ENCODE measurements around the gene MGA. TPM values are rescaled to one million over a fixed set of nuclear protein-coding genes. Genes with fewer than 3 reads are reported as not detected.

MGA gene
- total RNA-seq, 2 experiments from 2014 or later = 36.1 to 37.1 TPM

DNA sequence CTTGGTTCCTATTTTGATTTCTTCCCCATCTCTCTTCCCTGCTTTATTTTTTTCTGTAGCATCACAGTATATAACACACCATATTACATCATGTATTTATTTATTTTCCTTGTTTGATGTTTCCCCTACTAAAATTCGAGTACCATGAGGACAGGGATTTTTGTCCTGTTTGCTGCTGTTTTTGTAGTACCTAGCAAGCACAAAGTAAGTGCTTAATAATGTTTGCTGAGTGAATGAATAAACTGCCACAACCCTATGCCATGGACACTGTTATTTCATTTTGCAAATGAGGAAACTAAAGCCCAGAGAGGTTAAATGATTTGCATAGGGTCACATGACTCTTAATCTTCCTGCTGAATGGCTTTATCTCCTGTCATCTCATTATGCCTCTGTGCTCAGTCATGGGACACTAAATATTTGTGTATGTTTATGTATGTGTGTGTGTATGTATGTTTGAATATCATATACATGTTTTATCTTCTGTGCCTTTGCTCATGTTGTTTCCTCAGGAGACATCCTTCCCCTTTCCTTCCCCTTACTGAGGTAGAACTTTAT lies 26.1 kb upstream of the MGA start:
- CTCF ChIA-PET = interaction anchor here (0.6 kb wide), 1 partner anchor 13 kb away, joined by 3 read pairs; no protein-coding TSS in a partner anchor
- no peaks in the 10 kb centered on the region for H3K4me1 Mint-ChIP-seq (ENCODE audit: low read depth)
- no peaks in the 10 kb centered on the region for H3K9me3 Mint-ChIP-seq (ENCODE audit: insufficient read depth)
- no peak overlapping the region for H3K27ac Mint-ChIP-seq
- no peaks in the 10 kb centered on the region for H3K36me3 Mint-ChIP-seq (ENCODE audit: low read depth)
- ATAC-seq = no peak
- DNase-seq = no peak
- H3K4me3 Mint-ChIP-seq = no peak overlapping the region
- POLR2A ChIA-PET = no interaction called here
- no peaks in the 10 kb centered on the region for H3K27me3 Mint-ChIP-seq (ENCODE audit: low read depth)

DNA sequence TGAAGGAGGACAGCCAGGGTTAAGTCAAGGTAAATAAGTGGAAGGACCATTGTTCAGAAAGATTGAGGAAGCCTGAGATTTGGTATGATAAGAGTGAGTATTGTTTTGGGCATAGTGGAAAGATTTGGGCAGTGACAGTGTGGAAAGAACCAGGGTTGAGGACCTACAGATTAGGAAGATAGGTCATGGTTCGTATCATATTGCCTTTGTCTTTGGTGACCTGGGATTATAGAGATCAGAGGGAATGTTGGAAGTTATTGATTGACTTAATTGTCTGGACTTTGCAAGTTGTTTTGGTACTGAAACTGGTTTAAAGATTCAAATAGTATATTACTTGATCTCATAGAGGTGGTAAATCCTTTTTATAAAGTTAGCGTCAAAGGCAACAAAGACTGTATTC lies 23.1 kb upstream of the MGA start:
- no peak for ATAC-seq
- Mint-ChIP-seq H3K9me3 (ENCODE audit: insufficient read depth) (no peaks in the 10 kb centered on the region), H3K27ac (no peak overlapping the region), H3K4me3 (no peak overlapping the region), H3K36me3 (ENCODE audit: low read depth) (no peaks in the 10 kb centered on the region), H3K4me1 (ENCODE audit: low read depth) (no peaks in the 10 kb centered on the region), H3K27me3 (ENCODE audit: low read depth) (no peaks in the 10 kb centered on the region)
- DNase-seq = no peak
- POLR2A ChIA-PET = no interaction called here
- CTCF ChIA-PET = no interaction called here

DNA sequence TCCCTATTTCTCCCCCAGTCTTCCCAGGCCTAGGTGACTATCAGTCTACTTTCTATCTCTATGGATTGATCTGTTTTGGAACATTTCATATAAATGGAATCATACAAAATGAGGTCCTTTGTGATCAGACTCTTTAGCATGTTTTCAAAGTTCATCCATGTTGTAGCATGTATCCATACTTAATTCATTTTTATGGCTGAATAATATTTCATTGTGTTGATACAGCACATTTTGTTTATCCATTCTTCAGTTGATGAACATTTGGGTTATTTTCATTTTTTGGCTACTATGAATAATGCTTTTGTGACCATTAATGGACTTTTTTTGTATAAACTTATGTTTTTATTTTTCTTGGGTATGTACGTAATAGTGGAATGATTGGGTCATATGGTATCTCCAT lies 19.2 kb upstream of the MGA start:
- ATAC-seq = no peak
- ChIA-PET POLR2A (no interaction called here), CTCF (no interaction called here)
- Mint-ChIP-seq H3K4me1 (ENCODE audit: low read depth) (no peaks in the 10 kb centered on the region), H3K27me3 (ENCODE audit: low read depth) (no peaks in the 10 kb centered on the region), H3K36me3 (ENCODE audit: low read depth) (no peaks in the 10 kb centered on the region), H3K4me3 (no peak overlapping the region), H3K27ac (no peak overlapping the region), H3K9me3 (ENCODE audit: insufficient read depth) (no peaks in the 10 kb centered on the region)
- no peak for DNase-seq

DNA sequence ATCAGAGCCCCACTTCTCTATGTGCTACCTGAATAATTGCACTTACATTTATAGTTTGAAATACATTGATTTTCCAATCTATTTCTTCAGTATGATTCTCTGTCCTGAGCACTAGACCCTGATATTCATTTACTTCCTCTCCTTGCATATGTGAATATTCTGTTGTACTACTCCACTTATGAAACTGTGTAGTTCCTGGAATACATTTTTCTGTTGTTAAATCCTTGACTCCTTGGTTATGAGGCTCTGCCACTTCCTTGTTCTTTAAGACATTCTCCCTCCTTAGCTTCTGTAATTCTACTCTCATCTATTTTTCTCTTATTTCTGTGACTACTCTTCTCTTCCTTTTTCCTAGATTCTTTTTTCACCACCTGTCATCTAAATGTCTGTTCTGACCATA lies 12.9 kb upstream of the MGA start:
- H3K9me3 Mint-ChIP-seq (ENCODE audit: insufficient read depth) = no peaks in the 10 kb centered on the region
- H3K36me3 Mint-ChIP-seq (ENCODE audit: low read depth) = no peaks in the 10 kb centered on the region
- no peak overlapping the region for H3K4me3 Mint-ChIP-seq
- ChIA-PET POLR2A (no interaction called here), CTCF (interaction anchor here (0.8 kb wide), 1 partner anchor 14 kb away, joined by 3 read pairs; no protein-coding TSS in a partner anchor)
- H3K27me3 Mint-ChIP-seq (ENCODE audit: low read depth) = no peaks in the 10 kb centered on the region
- ATAC-seq (no peak), DNase-seq (no peak)
- H3K27ac Mint-ChIP-seq = no peak overlapping the region
- H3K4me1 Mint-ChIP-seq (ENCODE audit: low read depth) = no peaks in the 10 kb centered on the region

DNA sequence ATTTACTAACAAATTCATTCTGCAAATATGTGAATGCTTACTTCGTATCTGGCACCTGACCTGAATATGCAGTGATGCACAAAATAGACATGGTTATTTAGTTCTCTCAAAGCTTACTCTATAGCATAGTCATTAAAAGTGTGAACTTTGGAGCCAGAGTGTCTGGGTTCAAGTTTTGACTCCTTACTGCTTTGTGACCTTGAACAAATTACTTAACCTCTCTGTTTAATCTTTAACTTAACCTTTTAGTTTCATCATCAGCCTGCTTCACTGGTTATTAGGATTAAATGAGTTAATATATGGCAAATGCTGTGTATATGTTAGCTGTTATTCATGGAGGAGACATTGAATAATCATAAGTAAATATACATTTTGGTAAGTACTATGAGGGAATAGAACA lies 12.1 kb upstream of the MGA start:
- ATAC-seq (no peak), DNase-seq (no peak)
- H3K4me3 Mint-ChIP-seq = no peak overlapping the region
- no peaks in the 10 kb centered on the region for H3K9me3 Mint-ChIP-seq (ENCODE audit: insufficient read depth)
- no peaks in the 10 kb centered on the region for H3K27me3 Mint-ChIP-seq (ENCODE audit: low read depth)
- POLR2A ChIA-PET = no interaction called here
- H3K27ac Mint-ChIP-seq = no peak overlapping the region
- H3K36me3 Mint-ChIP-seq (ENCODE audit: low read depth) = no peaks in the 10 kb centered on the region
- CTCF ChIA-PET = no interaction called here
- H3K4me1 Mint-ChIP-seq (ENCODE audit: low read depth) = no peaks in the 10 kb centered on the region

DNA sequence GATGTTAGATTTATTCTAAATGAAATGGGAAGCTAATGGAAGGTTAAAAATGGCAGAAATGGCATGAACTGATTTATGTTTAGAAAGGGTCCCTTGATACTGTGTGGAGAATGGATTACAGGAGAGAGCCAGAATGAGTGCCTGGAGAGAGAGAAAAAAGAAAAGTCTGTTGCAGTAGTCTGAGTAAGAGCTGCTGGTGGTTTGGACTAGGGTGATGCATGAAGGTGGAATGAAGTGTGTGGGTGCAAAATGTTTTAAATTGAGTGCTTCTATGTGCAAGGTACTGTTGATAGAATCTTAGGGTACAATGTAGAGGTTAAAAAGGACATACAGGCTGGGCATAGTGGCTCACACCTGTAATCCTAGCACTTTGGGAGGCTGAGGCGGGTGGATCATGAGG lies 11.4 kb upstream of the MGA start:
- Mint-ChIP-seq H3K27ac (no peak overlapping the region), H3K9me3 (ENCODE audit: insufficient read depth) (no peaks in the 10 kb centered on the region), H3K27me3 (ENCODE audit: low read depth) (no peaks in the 10 kb centered on the region), H3K4me3 (no peak overlapping the region), H3K36me3 (ENCODE audit: low read depth) (no peaks in the 10 kb centered on the region), H3K4me1 (ENCODE audit: low read depth) (no peaks in the 10 kb centered on the region)
- ATAC-seq (no peak), DNase-seq (no peak)
- POLR2A ChIA-PET = interaction anchor here (0.5 kb wide), 1 partner anchor 316 kb away, joined by 3 read pairs; the partner anchor contains the start of genes NUSAP1 and OIP5
- CTCF ChIA-PET = no interaction called here

DNA sequence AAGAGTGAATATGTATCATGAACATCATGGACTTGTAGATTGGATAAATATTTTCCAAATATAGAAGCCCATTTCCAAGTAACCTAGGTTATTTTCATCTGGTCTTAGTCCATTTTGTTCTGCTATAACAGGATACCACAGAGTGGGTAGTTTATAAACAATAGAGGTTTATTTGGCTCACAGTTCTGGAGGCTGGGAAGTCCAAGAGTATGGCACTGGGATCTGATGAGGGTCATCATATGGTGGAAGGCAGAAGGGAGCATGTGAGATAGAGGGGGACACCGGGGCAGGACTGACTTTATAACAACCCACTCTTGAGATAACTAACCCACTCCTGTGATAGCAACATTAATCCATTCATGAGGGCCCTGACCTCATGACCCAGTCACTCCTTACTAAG lies 9.4 kb upstream of the MGA start:
- Mint-ChIP-seq H3K4me1 (ENCODE audit: low read depth) (peaks cover 2% of the 10 kb centered on the region), H3K27me3 (ENCODE audit: low read depth) (no peaks in the 10 kb centered on the region), H3K27ac (no peak overlapping the region), H3K9me3 (ENCODE audit: insufficient read depth) (no peaks in the 10 kb centered on the region), H3K36me3 (ENCODE audit: low read depth) (no peaks in the 10 kb centered on the region), H3K4me3 (no peak overlapping the region)
- no peak for ATAC-seq
- DNase-seq = no peak
- POLR2A ChIA-PET = no interaction called here
- CTCF ChIA-PET = no interaction called here

DNA sequence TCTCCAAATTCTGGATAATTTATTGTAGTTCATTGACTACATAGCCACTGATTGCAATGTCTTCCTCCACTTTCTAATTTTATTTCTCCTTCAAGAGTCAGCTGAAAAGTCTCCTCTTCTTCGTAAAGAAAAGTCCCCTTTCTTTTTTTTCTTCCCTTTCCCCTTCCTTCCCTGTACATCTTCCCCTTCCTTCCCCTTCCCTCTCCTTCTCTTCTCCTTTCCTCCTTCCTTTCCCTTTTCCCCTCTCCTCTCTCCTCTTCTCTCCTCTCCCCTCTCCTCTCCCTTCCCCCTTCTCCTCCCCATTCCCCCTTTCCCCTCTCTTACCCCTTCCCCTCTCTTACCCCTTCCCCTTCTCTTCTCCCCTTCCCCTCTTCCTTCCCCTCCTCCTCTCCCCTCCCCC lies 8.8 kb upstream of the MGA start:
- H3K36me3 Mint-ChIP-seq (ENCODE audit: low read depth) = no peaks in the 10 kb centered on the region
- DNase-seq (no peak), ATAC-seq (no peak)
- no peaks in the 10 kb centered on the region for H3K27me3 Mint-ChIP-seq (ENCODE audit: low read depth)
- H3K4me3 Mint-ChIP-seq = no peak overlapping the region
- no peaks in the 10 kb centered on the region for H3K9me3 Mint-ChIP-seq (ENCODE audit: insufficient read depth)
- POLR2A ChIA-PET = no interaction called here
- no peak overlapping the region for H3K27ac Mint-ChIP-seq
- H3K4me1 Mint-ChIP-seq (ENCODE audit: low read depth) = peaks cover 2% of the 10 kb centered on the region
- CTCF ChIA-PET = no interaction called here

DNA sequence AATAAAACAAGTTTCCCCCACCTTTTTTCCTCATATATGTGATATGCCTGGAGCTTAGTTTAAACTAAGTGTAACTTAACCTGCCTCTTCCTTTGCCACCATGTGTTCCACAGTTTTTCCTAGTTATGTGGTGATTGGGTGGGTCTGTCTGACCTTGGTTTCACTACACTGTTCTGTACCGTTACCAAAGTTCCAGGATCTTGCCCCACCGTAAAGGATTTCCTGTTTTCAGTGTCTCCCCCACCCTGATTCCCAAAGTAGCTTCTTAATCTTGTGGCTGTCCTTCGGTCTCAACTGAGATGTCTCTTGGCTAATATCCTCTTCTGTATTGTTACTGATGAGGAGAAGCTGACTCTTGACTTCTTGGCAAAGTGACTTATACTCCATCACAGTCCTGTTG lies 6.4 kb upstream of the MGA start:
- H3K4me3 Mint-ChIP-seq = no peak overlapping the region
- POLR2A ChIA-PET = no interaction called here
- DNase-seq (no peak), ATAC-seq (no peak)
- no peak overlapping the region for H3K27ac Mint-ChIP-seq
- no peaks in the 10 kb centered on the region for H3K9me3 Mint-ChIP-seq (ENCODE audit: insufficient read depth)
- CTCF ChIA-PET = interaction anchor here (0.6 kb wide), 1 partner anchor 52 kb away, joined by 3 read pairs; no protein-coding TSS in a partner anchor
- peaks cover 10% of the 10 kb centered on the region for H3K27me3 Mint-ChIP-seq (ENCODE audit: low read depth)
- peaks cover under 1% of the 10 kb centered on the region for H3K36me3 Mint-ChIP-seq (ENCODE audit: low read depth)
- peaks cover 2% of the 10 kb centered on the region for H3K4me1 Mint-ChIP-seq (ENCODE audit: low read depth)

DNA sequence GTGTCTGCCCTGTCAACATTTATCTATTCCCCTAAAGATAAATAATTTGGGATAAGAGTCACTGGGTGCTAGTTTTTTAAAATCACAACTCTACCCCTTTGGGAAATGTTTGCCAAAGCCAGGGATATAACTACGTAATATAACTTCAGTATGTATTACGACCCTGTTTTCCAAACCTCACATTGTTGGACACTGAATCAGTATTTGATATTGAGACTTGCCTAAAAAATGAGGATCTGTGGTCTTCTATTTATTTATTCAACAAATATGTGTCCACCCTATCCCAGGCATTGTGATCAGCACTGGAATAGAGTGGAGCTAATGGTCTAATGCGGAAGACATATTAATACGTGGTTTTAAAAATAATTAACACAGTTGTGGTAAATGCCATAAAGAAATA lies 4.5 kb upstream of the MGA start:
- ATAC-seq (no peak), DNase-seq (no peak)
- H3K4me1 Mint-ChIP-seq (ENCODE audit: low read depth) = peaks cover 16% of the 10 kb centered on the region
- peaks cover 4% of the 10 kb centered on the region for H3K9me3 Mint-ChIP-seq (ENCODE audit: insufficient read depth)
- no peak overlapping the region for H3K4me3 Mint-ChIP-seq
- POLR2A ChIA-PET = no interaction called here
- CTCF ChIA-PET = no interaction called here
- H3K36me3 Mint-ChIP-seq (ENCODE audit: low read depth) = peaks cover 8% of the 10 kb centered on the region
- no peak overlapping the region for H3K27ac Mint-ChIP-seq
- peaks cover 20% of the 10 kb centered on the region for H3K27me3 Mint-ChIP-seq (ENCODE audit: low read depth)

DNA sequence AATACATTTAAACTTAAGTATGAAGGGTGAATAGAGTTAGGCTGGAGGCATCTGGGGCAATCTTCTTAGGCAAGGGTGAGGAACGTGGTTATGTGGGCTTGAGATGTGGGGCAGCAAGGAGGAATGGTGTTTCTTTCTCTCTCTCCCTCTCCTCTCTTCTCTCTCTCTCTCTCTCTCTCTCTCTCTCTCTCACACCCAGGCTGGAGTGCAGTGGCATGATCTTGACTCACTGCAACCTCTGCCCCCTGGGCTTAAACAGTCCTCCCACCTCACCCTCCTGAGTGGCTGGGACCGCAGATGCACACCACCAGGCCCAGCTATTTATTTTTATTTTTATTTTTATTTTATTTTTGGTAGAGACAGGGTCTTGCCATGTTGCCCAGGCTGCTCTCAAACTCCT lies 4.0 kb upstream of the MGA start:
- Mint-ChIP-seq H3K27me3 (ENCODE audit: low read depth) (peaks cover 20% of the 10 kb centered on the region), H3K27ac (no peak overlapping the region), H3K4me1 (ENCODE audit: low read depth) (peaks cover 21% of the 10 kb centered on the region), H3K4me3 (no peak overlapping the region), H3K9me3 (ENCODE audit: insufficient read depth) (peaks cover 4% of the 10 kb centered on the region), H3K36me3 (ENCODE audit: low read depth) (peaks cover 8% of the 10 kb centered on the region)
- ChIA-PET POLR2A (no interaction called here), CTCF (no interaction called here)
- no peak for ATAC-seq
- no peak for DNase-seq

DNA sequence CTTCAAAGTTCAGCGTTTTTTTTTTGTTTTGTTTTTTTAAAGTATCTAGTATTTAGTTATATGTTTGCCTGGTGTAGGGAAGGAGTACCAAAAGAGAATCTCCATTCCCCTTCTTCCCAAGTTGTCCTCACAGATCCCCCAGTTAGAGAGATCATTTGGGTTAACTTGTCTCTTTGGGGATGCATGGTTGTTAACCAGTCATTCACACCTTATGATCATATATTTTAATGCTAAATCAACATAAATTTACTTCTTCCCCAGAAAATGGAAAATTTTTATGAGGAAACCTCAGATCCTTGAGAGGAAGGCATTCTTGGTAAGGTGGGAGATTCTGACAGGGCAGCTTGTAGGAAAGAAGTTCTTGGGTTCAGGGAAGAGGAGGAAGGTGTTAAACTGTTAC lies 1.5 kb upstream of the MGA start:
- peaks cover 4% of the 10 kb centered on the region for H3K9me3 Mint-ChIP-seq (ENCODE audit: insufficient read depth)
- no peak for ATAC-seq
- ChIA-PET CTCF (interaction anchor here (0.6 kb wide), 1 partner anchor 49 kb away, joined by 3 read pairs; no protein-coding TSS in a partner anchor), POLR2A (interaction anchor here (0.6 kb wide), 1 partner anchor 196 kb away, joined by 3 read pairs; no protein-coding TSS in a partner anchor)
- H3K4me1 Mint-ChIP-seq (ENCODE audit: low read depth) = peaks cover 36% of the 10 kb centered on the region
- peaks cover 20% of the 10 kb centered on the region for H3K27me3 Mint-ChIP-seq (ENCODE audit: low read depth)
- no peak overlapping the region for H3K4me3 Mint-ChIP-seq
- DNase-seq = no peak
- no peak overlapping the region for H3K27ac Mint-ChIP-seq
- H3K36me3 Mint-ChIP-seq (ENCODE audit: low read depth) = peaks cover 15% of the 10 kb centered on the region

DNA sequence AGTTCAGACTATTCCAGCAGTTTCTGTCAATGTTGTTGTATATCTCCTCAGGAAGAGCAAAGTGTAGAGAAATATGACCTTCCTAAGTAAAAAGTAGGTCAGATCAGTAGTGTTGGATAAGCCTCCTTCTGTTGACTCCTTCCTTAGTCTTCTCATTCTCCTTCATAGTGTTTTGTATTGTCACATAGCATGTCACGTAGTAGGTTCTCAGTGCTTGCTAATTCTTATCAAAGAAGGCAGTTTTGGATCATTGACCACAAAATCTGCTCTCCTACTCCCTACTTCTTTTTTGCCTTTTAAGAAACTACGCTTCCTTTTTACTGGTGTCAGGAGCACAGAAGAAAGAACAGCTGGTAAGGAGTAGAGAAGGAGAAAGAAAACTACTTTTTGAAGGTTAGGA lies 1.0 kb upstream of the MGA start:
- H3K27me3 Mint-ChIP-seq (ENCODE audit: low read depth) = peaks cover 20% of the 10 kb centered on the region
- no peak for ATAC-seq
- peaks cover 34% of the 10 kb centered on the region for H3K4me1 Mint-ChIP-seq (ENCODE audit: low read depth)
- ChIA-PET POLR2A (no interaction called here), CTCF (interaction anchor here (1.3 to 3.3 kb wide), 3 partner anchors 37 to 114 kb away, joined by 3 to 18 read pairs (median 13); partner anchors contain the start of gene MAPKBP1)
- H3K4me3 Mint-ChIP-seq = no peak overlapping the region
- no peak for DNase-seq
- peak overlapping the region; percentile 51 for H3K27ac Mint-ChIP-seq
- peaks cover 15% of the 10 kb centered on the region for H3K36me3 Mint-ChIP-seq (ENCODE audit: low read depth)
- H3K9me3 Mint-ChIP-seq (ENCODE audit: insufficient read depth) = peaks cover 4% of the 10 kb centered on the region

Measured in activated CD8-positive, alpha-beta T cell treated with anti-CD3 and anti-CD28 coated beads, Interleukin-2, amount 10 ng/mL, durations not matched to agents 7 days and 5 days (primary cell).